H1 (cell line): Measurements from ENCODE around the gene ZNF362. TPM values are rescaled to one million over a fixed set of nuclear protein-coding genes. Genes with fewer than 3 reads are reported as not detected.

Experiments
- CHD1 ChIP-seq: IDR thresholded peaks from 2 replicates; pipeline ENCODE4 v1.6.1; 2012; ENCODE audit warnings: low read depth, low read length, improper control_type of control experiment
- NANOG ChIP-seq: IDR thresholded peaks from 2 replicates; pipeline ENCODE4 v1.6.1; 2011; ENCODE audit warnings: low read length, low read depth, mild to moderate bottlenecking, inconsistent platforms; ENCODE audit not compliant: insufficient read depth, poor library complexity, severe bottlenecking
- RAD21 ChIP-seq, 2 experiments: IDR thresholded peaks in 1 of 2; conservative IDR thresholded peaks in 1 of 2; 2 replicates each; pipeline ENCODE4 v1.6.1; 2011; ENCODE audit warnings: low read depth in 2 of 2, low read length in 2 of 2, improper control_type of control experiment in 1 of 2, inconsistent platforms in 1 of 2, mild to moderate bottlenecking in 1 of 2, moderate library complexity in 1 of 2
- SIX5 ChIP-seq: IDR thresholded peaks from 2 replicates; pipeline ENCODE4 v1.6.1; 2011; ENCODE audit warnings: mild to moderate bottlenecking, low read depth, low read length
- SP1 ChIP-seq: IDR thresholded peaks from 2 replicates; pipeline ENCODE4 v1.6.1; 2011; ENCODE audit warnings: low read depth, low read length
- SP4 ChIP-seq: IDR thresholded peaks from 2 replicates; pipeline ENCODE4 v1.6.1; 2012; ENCODE audit warnings: low read length, inconsistent platforms
- TCF12 ChIP-seq: IDR thresholded peaks from 2 replicates; pipeline ENCODE4 v1.6.1; 2011; ENCODE audit warnings: low read depth, mild to moderate bottlenecking, low read length
- polyA plus RNA-seq, 7 experiments: library from polyadenylated mRNA; depleted of rRNA in 3 of 7; stranded (reverse) in 5 of 7; unstranded in 2 of 7; fragments of >200 nt in 5 of 7; fragments of 200-250 nt in 2 of 7; gene quantifications; 1 replicate in 5 of 7; 2 replicates in 1 of 7; 4 replicates in 1 of 7; pipeline versions ENCODE4 v1.2.1 to v1.2.3, GENCODE V29; 2011 to 2013; ENCODE audit warnings: missing spikeins in 2 of 7, mixed read lengths in 2 of 7
- total RNA-seq: library from RNA; stranded (reverse); fragmentation: NEBNext Ultra II Directional; extraction: Animal tissue kit (Norgen Biotek cat#: 25700); gene quantifications from 2 replicates; pipeline ENCODE4 v1.2.1, GENCODE V29; 2021
- TF ChIP-seq, protein P1 (sequence below), 3 experiments: IDR thresholded peaks; 1 replicate in 2 of 3; 2 replicates in 1 of 3; pipeline versions ENCODE4 v1.5.1 to v1.6.1; 2011; ENCODE audit warnings: low read length in 3 of 3, mild to moderate bottlenecking in 3 of 3, inconsistent platforms in 2 of 3, low read depth in 1 of 3, moderate library complexity in 1 of 3; ENCODE audit not compliant: insufficient read depth in 1 of 3; ENCODE audit errors: control extremely low read depth in 1 of 3
- TF ChIP-seq, protein P2 (sequence below): IDR thresholded peaks from 2 replicates; pipeline ENCODE4 v1.6.1; 2012; ENCODE audit warnings: inconsistent platforms

ZNF362 gene
- total and polyA plus RNA-seq, 2 of the 8 experiments (the other 6 are each of a cell fraction or from before 2014, with no cell fraction given), result 24.2 to 27.8 TPM

DNA sequence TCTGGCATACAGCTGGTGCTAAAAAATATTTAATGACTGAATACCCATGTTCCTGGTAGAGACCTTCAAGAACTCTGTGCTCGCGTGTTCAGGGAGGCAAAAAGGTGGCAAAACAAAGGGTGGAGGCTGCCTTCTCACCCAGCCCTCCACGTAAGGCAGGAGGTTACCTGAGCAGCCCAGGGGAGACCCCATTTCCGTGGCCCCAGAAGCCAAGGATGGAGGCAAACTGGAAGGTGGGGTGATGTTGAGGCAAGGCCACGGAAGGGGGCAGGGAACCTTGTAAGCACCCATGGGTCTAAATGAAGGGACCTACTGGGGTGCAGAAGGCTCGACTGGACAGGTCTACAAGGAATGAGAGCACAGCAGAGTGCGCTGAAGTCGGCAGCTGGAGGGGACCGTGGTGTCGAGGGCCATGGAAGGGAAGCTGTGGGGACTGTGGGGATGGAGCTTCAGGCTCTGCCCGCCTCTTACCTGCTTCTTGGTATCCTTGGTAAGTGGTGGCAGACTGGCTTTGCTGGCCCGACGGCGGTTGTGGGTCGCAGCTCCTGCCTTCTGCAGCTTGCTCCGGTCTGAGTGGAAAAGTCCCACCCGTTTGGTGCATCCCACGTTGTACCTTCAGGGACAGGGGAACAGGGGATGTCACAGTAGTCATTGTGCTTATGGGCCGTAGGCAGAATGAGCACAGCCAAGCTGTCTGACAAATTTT, 73.5 kb downstream of the ZNF362 start (continued):
- TF ChIP-seq, protein P1, sequence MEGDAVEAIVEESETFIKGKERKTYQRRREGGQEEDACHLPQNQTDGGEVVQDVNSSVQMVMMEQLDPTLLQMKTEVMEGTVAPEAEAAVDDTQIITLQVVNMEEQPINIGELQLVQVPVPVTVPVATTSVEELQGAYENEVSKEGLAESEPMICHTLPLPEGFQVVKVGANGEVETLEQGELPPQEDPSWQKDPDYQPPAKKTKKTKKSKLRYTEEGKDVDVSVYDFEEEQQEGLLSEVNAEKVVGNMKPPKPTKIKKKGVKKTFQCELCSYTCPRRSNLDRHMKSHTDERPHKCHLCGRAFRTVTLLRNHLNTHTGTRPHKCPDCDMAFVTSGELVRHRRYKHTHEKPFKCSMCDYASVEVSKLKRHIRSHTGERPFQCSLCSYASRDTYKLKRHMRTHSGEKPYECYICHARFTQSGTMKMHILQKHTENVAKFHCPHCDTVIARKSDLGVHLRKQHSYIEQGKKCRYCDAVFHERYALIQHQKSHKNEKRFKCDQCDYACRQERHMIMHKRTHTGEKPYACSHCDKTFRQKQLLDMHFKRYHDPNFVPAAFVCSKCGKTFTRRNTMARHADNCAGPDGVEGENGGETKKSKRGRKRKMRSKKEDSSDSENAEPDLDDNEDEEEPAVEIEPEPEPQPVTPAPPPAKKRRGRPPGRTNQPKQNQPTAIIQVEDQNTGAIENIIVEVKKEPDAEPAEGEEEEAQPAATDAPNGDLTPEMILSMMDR (IDR thresholded peaks at IDR 0.05; ENCODE audit: control extremely low read depth in 1 of 3, insufficient read depth in 1 of 3, low read depth in 1 of 3, low read length in 3 of 3), result no peak
- TF ChIP-seq SP4 (no peak), SP1 (no peak), RAD21 (IDR thresholded peaks at IDR 0.05 in 1 of 2, conservative IDR thresholded peaks at IDR 0.05 in 1 of 2; ENCODE audit: low read depth in 2 of 2, low read length in 2 of 2) (no peak), NANOG (no peak), CHD1 (no peak), TCF12 (no peak), SIX5 (no peak)
- TF ChIP-seq, protein P2, sequence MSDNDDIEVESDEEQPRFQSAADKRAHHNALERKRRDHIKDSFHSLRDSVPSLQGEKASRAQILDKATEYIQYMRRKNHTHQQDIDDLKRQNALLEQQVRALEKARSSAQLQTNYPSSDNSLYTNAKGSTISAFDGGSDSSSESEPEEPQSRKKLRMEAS, result no peak
- TF ChIP-seq, all 59 proteins: peak for 0
